ENCODE data around the gene OGFOD3. TPM values are rescaled to one million over a fixed set of nuclear protein-coding genes. Genes with fewer than 3 reads are reported as not detected.

The OGFOD3 gene
- total and polyA plus RNA-seq, 9 of the 15 experiments (the other 6 are each of a cell fraction or from before 2014, with no cell fraction given): 0.69 to 44.7 (median 18.9) TPM

DNA sequence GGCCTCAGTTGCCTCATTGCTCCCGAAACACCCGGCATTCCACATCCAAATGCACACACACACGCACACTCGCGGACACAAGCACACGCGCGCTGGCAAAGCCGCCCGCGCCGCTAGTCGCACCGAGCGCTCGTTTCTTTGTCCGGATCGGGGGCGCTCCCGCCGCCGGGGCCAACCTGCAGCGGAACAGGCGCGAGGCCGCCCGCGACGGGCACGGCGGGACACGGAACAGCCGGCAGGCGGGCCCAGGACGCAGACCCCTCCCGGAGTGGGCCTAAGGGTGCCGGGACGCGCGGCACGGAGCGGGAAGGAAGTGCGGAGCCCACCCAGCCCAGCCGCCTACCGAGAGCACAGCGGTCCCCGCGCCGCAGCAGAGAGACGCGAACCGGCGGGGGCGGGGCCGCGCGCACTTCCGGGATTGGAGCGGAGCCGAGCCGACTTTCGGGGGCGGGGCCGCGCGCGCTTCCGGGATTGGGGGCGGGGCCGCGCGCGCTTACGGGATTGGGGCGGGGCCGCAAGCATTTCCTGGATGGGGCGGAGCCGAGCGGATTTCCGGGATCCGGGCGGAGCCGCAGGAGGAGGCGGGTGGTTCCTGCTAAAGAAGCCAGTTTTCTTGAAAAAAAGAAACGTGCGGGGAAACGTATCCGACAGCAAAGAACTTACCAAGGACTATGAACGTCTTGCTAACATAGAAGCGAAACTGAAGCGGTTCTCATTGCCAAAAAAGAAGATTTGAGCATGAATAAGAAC lies 32.1 kb upstream of the OGFOD3 start, which contains the start of gene CYBC1 (continued):
- no peak for TF ChIP-seq KLF6 (CRISPR knock-in tag; IDR thresholded peaks at IDR 0.05; ENCODE audit: borderline replicate concordance)
- TF ChIP-seq, protein P1, sequence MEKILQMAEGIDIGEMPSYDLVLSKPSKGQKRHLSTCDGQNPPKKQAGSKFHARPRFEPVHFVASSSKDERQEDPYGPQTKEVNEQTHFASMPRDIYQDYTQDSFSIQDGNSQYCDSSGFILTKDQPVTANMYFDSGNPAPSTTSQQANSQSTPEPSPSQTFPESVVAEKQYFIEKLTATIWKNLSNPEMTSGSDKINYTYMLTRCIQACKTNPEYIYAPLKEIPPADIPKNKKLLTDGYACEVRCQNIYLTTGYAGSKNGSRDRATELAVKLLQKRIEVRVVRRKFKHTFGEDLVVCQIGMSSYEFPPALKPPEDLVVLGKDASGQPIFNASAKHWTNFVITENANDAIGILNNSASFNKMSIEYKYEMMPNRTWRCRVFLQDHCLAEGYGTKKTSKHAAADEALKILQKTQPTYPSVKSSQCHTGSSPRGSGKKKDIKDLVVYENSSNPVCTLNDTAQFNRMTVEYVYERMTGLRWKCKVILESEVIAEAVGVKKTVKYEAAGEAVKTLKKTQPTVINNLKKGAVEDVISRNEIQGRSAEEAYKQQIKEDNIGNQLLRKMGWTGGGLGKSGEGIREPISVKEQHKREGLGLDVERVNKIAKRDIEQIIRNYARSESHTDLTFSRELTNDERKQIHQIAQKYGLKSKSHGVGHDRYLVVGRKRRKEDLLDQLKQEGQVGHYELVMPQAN (IDR thresholded peaks at IDR 0.05; ENCODE audit: borderline replicate concordance): no peak
- TF ChIP-seq, protein P2, sequence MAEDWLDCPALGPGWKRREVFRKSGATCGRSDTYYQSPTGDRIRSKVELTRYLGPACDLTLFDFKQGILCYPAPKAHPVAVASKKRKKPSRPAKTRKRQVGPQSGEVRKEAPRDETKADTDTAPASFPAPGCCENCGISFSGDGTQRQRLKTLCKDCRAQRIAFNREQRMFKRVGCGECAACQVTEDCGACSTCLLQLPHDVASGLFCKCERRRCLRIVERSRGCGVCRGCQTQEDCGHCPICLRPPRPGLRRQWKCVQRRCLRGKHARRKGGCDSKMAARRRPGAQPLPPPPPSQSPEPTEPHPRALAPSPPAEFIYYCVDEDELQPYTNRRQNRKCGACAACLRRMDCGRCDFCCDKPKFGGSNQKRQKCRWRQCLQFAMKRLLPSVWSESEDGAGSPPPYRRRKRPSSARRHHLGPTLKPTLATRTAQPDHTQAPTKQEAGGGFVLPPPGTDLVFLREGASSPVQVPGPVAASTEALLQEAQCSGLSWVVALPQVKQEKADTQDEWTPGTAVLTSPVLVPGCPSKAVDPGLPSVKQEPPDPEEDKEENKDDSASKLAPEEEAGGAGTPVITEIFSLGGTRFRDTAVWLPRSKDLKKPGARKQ (CRISPR knock-in tag; IDR thresholded peaks at IDR 0.05): no peak
- TF ChIP-seq GABPB1 (CRISPR knock-in tag; IDR thresholded peaks at IDR 0.05): peak; percentile 58
- TF ChIP-seq, protein P3, sequence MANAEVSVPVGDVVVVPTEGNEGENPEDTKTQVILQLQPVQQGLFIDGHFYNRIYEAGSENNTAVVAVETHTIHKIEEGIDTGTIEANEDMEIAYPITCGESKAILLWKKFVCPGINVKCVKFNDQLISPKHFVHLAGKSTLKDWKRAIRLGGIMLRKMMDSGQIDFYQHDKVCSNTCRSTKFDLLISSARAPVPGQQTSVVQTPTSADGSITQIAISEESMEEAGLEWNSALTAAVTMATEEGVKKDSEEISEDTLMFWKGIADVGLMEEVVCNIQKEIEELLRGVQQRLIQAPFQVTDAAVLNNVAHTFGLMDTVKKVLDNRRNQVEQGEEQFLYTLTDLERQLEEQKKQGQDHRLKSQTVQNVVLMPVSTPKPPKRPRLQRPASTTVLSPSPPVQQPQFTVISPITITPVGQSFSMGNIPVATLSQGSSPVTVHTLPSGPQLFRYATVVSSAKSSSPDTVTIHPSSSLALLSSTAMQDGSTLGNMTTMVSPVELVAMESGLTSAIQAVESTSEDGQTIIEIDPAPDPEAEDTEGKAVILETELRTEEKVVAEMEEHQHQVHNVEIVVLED (CRISPR knock-in tag; IDR thresholded peaks at IDR 0.05): no peak
- TF ChIP-seq, protein P4, sequence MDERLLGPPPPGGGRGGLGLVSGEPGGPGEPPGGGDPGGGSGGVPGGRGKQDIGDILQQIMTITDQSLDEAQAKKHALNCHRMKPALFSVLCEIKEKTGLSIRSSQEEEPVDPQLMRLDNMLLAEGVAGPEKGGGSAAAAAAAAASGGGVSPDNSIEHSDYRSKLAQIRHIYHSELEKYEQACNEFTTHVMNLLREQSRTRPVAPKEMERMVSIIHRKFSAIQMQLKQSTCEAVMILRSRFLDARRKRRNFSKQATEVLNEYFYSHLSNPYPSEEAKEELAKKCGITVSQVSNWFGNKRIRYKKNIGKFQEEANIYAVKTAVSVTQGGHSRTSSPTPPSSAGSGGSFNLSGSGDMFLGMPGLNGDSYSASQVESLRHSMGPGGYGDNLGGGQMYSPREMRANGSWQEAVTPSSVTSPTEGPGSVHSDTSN (CRISPR knock-in tag; IDR thresholded peaks at IDR 0.05; ENCODE audit: low read depth): no peak
- TF ChIP-seq, protein P4 (tag; conservative IDR thresholded peaks at IDR 0.05; ENCODE audit: low read depth): no peak
- peak; percentile 42; the same call in 1 of the 2 replicates for TF ChIP-seq SIN3B (IDR thresholded peaks at IDR 0.05; ENCODE audit: low read depth)
- TF ChIP-seq ZNF668 (CRISPR knock-in tag; IDR thresholded peaks at IDR 0.05): no peak
- TF ChIP-seq CHD1 (IDR thresholded peaks at IDR 0.05; ENCODE audit: low read length): peak; percentile 72
- TF ChIP-seq EHMT2 (IDR thresholded peaks at IDR 0.05): no peak
- no peak for TF ChIP-seq ZNF124 (CRISPR knock-in tag; IDR thresholded peaks at IDR 0.05)
